ENCODE data around the gene C1orf141.
"Not testable (repeated sequence)": the region's sequence is repeated elsewhere in the genome, so short reads cannot be mapped to it uniquely, and the experiment has no call there.

The C1orf141 gene

GRCh38 chr1:67142931-67143330 is 8.2 kb upstream of the C1orf141 start:
- DNase-seq (ENCODE audit: low read depth), result no peak

- DNase-seq (ENCODE audit: low read depth), result not testable (repeated sequence)
Observed at GRCh38 chr1:67141832-67142231, 7.1 kb upstream of the C1orf141 start.

- no peak for DNase-seq (ENCODE audit: low read depth)
Observed at GRCh38 chr1:67140460-67140859, 5.7 kb upstream of the C1orf141 start.

GRCh38 chr1:67138813-67139499 is 4.2 kb upstream of the C1orf141 start:
- no peak for DNase-seq (ENCODE audit: low read depth)

DNA sequence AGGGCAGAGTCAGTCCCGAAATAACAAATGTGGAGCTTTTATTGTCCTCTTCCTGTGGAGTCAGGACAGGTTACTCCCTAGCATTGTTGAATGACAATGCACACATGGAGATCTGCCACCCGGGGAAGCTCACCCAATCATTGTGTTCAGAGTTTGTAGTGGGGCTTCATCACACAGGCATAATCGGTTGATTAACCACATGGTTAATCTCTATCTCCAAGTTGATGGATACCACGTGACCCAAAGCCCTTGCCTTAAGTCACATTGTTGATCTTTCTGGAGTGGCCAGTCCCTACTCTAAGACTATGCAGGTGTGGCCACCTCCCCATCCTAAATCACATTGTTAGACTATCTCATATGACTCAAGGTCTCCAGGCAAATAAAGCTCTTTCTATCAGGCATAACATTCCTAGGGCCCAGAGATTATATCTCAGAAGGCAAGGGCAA is 2.6 kb upstream of the C1orf141 start:
- DNase-seq (ENCODE audit: low read depth), result no peak

GRCh38 chr1:67135354-67135753 is 584 bp upstream of the C1orf141 start:
- DNase-seq (ENCODE audit: low read depth), result peak; percentile 63

GRCh38 chr1:67133177-67133576 is 1.6 kb downstream of the C1orf141 start:
- DNase-seq (ENCODE audit: low read depth), result no peak

GRCh38 chr1:67130673-67131072 is 4.1 kb downstream of the C1orf141 start:
- DNase-seq (ENCODE audit: low read depth), result no peak

DNA sequence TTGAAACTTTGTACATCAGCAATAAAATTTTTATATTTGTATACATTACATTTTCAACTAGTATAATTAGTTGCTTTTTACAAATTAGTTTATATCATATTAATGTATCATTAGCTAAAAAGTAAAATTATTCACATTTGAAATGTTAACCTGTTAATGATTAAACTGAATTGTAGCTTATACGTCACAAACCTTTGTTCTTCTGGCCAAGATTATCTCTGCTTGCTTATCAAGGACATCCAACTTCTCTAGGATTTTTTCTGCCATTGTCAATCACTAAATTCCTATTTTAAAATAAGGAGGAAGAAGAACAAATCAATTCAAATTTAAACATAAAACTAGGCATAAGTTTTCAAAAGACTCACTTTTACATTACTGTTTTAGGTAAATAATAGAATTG is 7.8 kb downstream of the C1orf141 start:
- no peak for DNase-seq (ENCODE audit: low read depth)

DNA sequence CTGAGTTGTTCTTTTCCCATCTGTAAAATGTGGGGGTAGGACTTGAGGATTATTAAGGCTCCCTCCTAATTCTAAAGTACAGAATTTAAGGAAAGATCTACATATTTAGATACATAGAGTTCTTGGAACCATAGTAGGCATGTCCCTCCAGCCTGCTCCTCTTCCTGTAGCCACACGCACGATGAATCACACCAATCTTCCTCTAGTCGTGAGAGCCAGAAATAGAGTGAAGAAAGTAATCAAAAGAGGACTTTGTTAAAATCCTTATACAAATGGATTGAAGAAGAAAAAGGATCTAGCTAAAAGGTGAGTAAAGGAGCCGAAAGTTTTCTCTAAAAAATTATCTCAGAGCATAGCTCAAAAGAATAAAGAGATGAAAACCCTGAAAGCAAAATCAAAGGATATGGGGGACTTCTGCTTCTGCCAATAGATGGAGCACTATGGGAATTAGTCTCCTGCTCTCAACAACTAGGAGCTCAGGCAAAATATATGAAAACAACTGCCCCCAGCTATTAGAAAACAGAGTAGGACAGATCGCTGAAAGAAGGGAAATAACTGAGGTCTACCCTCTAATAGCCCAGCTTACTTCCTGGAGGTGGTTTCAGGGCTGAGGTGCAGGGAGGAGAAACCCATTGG is 8.5 kb downstream of the C1orf141 start:
- no peak for DNase-seq (ENCODE audit: low read depth)

GRCh38 chr1:67124455-67124854 is 10.3 kb downstream of the C1orf141 start:
- DNase-seq (ENCODE audit: low read depth), result no peak

GRCh38 chr1:67120855-67121619 is 13.7 kb downstream of the C1orf141 start:
- DNase-seq (ENCODE audit: low read depth), result no peak

DNA sequence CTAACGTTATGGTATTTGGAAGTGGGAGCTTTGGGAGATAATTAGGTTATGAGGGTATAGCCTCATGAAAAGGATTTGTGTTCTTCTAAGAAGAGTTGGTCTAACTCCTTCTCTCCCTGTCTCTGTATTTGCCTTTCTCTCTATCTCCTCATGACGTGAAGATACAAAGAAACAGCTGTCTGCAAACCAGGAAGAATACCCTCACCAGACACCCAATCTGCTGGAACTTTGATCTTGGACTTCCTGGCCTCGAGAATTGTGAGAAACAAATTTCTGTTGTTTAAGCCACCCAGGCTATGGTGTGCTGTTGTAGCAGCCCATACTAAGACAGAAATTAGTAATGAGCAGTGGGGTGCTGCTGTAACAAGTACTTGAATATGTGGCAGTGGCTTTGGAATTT is 16.1 kb downstream of the C1orf141 start:
- DNase-seq (ENCODE audit: low read depth), result no peak

DNA sequence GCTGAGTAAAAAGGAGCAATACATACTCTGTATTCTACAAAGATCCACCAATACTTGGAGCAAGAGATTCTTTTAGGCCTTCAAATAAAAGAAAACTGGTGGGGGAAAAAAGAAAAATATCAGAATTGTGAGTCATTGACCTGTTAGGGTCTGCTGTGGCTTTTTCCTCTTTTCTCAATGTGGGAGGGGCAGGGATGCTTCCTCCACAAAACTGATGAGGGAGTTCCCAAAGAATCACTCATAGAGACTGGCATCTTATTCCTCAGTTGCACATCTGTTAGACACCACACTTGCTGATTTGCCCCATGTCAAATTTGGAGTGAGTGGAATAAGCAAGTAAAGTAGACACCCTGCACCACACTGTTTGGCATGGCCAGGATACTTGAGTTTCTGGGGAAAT is 16.6 kb downstream of the C1orf141 start:
- no peak for DNase-seq (ENCODE audit: low read depth)

DNA sequence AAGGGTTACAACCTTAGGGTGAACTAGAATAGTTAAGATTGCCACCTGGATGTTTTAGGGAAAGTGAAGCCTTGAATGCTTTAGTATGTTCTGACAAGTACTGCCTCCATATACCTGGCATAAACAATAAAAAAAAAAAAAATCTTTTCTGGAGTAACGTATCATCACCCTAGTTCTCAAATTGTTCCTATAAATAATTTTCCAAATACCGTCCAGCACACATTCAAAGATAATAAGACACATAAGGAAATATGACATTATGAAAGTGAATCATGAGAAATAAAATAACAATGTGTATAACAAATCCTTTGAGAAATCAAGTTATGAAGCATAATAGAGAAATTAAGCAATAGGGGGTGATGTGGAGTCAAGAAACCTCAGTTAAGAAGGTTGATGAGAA is 20.6 kb downstream of the C1orf141 start:
- no peak for DNase-seq (ENCODE audit: low read depth)

DNA sequence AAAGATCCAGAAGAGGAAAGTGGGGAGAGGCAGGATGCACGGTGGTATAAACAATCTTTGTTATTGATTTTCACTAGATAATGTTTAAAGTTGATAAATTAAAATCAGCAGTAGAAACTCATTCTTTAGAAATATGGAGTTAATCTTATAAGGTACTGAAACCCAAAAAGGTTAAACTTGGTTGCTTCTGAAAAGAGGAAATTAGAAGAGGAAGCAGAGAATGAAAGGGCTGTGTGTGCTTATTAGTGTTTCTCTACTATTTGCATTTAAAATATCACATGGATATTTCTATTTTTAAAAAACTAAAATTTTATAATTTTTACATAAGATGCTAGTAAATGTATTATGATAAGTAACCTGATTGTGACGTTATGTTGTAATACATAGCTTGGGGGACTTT is 24.4 kb downstream of the C1orf141 start:
- DNase-seq (ENCODE audit: low read depth), result no peak

DNA sequence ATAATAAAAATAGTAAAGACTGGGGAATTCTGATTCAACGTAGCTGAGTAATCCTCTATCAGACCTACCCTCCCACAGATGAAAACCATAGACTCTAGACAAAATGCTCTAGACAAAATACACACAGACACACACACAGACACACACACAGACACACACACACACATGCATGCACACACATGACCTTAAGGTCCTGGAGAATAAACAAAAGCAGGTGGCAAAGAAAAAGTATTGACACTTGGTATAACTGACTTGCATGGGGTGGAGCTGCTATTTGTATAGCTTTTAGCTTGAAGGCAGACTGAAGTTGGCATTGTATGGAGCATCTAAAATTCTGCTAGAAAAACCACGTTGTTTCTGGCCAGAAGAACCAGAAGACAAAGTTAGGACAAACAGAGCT is 29.3 kb downstream of the C1orf141 start:
- no peak for DNase-seq (ENCODE audit: low read depth)

GRCh38 chr1:67103548-67103947 is 31.2 kb downstream of the C1orf141 start:
- DNase-seq (ENCODE audit: low read depth), result no peak

DNA sequence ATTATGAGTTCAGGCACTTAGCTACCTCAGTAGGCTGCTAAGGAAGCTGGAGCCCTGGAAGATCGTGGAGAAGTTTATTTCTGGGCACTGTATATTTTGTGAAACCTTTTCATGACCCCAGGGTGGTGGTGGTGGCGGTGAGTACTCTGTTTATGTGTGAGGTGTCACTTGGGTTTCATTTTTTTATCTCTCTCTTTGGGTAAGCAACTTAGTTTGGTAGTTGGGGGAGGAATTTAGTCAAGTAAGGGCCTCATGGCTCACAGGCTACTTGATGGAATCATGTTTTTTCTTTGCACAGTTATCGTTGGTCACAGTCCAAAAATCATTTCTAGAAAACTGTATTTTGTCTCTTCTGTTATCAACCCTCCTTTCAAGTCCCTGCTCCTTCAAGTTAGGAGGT is 33.9 kb downstream of the C1orf141 start:
- no peak for DNase-seq (ENCODE audit: low read depth)

- DNase-seq (ENCODE audit: low read depth), result no peak
Observed at GRCh38 chr1:67097305-67097704, 37.5 kb downstream of the C1orf141 start.

GRCh38 chr1:67094191-67094590 is 40.6 kb downstream of the C1orf141 start:
- DNase-seq (ENCODE audit: low read depth), result no peak

- no peak for DNase-seq (ENCODE audit: low read depth)
Observed at GRCh38 chr1:67089685-67090208, 45.0 kb downstream of the C1orf141 start.

GRCh38 chr1:67088440-67088839 is 46.3 kb downstream of the C1orf141 start:
- DNase-seq (ENCODE audit: low read depth), result no peak

Data from fibroblast of the conjunctiva (primary cell).